T-helper 9 cell (primary cell): ENCODE results near the gene SDK1.
"Not testable (repeated sequence)": the region's sequence is repeated elsewhere in the genome, so short reads cannot be mapped to it uniquely, and the experiment has no call there.

ENCODE experiments used
- DNase-seq: peaks from one replicate; pipeline ENCODE4 v3.0.0-alpha.2; 2020

The SDK1 gene

DNA sequence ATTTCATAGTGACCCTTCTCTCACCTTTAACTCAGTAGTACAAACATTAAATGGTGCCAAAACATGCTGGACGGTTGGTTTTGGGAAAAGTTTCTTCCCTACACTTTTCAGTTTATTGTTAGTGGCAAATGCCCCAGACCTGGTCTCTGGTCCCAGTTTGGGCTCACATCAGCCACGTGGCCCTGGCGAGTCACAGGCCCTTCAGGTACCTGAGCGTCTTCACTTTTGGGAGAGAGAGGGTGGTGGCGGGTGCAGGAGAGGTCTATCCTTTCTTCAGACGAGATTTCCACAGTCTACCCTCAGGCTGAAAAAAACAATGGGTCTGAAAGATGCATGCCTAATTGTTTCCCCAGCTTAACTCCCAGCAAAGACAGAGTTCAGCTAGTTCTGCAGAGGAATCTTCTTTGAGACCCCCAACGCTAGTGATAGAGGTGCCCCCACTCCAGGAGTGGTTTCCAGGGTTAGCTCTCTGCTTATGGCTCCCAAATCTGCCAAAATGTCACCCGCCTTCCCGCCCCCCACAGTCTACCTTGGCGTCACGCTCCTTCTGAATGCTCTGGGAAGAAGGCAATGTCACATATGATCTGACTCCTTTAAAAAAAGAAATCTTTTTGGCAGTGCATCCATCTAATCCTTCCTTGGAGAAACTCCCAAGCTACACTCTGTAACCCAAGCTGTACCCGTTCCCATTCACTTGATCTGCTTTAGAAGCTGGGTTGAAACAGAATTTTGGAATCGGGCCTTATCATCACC lies 996.3 kb downstream of the SDK1 start:
- DNase-seq, result no peak

DNA sequence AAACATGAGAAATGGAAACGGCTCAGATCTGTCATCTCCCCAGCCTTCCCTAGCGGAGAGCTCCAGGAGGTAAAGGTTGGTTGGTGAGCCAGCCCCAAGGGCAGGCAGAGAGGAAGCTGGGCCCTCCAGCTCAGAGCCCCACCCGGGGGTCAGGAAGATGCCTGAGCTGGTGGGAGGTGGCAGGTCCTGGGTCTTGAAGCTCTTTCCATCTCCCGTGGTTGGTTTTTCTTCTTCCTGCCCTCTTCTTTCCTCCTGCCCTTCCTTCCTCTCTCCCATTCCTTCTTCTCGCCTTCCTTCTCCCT lies 996.8 kb downstream of the SDK1 start:
- DNase-seq, result no peak

DNA sequence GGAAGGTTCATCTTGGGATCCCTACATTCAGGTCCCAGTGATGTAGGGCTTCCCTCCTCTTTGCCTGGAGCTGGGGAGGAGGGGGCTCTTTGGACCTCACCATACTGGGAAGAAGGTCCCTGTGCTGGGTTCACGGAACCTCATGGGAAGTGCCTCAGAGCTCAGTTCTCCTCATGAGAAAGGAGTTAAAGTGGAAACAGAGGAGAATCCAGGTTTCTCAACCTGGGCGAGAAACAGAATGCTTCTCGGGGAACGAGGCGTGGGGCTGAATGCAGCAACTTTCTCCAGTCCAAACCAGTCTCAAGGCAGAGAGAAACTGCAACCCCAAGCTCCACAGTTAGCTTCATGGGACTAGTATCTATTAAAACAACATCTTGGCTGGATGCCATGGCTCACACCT lies 998.4 kb downstream of the SDK1 start:
- DNase-seq, result no peak

DNA sequence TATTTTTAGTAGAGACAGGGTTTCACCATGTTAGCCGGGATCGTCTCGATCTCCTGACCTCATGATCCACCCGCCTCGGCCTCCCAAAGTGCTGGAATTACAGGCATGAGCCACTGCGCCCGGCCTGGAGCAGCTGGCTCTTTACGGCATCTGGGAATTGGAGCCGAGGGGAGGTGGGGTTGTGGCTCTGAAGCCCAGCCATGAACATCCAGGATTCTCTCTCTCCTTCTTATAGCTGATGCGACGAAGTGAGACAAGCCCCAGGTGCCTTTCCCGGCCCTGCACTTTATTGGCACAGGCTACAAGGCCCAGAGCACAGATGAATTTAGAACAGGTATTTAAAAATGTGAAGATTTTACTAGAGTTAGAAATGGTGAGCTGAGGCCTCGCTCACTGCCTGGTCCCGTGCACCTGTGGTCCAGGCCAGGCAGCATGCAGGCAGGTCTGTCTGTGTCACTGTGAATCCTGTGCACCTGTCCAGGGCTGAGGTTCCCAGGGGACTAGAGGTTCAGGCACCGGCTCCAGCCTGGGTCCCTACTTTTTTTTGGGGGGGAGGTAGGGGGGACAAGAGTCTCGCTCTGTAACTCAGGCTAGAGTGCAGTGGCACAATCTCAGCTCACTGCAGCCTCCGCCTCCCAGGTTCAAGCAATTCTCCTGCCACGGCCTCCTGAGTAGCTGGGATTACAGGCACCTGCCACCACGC lies 1001.3 kb downstream of the SDK1 start:
- DNase-seq, result no peak

DNA sequence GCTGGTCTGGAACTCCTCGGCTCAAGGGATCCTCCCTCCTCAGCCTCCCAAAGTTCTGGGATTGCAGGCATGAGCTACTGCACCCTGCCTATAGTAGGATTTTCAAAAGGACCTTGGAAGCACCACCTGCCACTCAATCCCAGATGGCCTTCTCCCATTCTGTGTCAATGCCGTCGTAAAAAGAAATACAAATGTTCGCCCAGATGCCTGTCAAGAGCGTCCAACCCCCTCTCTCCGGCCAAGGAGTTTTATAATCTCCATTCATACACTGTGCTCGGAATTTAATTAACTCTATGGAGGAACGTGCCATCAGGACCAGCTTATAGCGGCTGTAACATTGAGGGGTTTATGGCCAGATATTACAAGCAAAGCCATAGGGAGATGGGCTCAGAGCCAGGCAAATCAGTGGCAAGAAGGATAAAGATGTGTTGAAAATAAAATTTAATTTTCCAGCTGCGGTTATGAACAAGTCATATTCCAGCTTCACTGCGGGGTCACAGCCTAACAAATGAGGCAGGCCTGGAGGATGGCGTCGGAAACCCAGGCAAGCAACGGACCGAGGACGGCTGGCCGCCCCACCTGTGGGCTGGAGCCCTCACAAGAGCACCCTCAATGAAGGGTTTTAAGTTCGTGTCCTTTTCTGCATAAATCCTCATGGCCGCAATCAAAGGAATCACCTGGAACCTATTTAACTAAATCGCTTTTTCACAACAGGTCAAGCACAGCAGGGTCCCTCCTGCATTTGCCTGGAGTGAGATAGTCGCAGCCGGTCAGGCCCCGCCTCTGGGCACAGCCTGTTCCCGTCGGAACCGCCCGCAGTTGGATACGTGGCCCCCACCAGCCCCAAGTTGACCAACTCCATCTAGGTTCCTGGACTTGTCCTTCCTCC lies 1006.5 kb downstream of the SDK1 start:
- DNase-seq, result no peak

DNA sequence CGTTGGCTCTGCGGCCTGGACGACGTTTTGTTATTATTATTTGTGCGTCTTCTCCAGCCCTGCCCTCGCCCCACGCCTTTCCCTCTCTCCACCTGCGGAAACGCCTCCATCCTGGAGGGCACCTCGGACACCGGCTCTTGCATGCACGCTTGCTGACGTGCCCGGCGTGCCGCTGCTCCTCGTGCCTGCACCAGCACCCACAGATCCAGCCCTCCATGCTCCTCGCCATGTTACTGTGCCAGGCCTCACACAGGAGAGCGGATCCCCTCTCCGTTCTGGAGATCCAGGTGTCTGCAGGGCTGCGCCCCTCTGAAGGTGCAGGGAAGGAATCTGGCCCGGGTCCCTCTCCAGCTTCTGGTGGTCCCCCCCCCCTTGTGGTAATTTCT lies 1007.1 kb downstream of the SDK1 start:
- no peak for DNase-seq

DNA sequence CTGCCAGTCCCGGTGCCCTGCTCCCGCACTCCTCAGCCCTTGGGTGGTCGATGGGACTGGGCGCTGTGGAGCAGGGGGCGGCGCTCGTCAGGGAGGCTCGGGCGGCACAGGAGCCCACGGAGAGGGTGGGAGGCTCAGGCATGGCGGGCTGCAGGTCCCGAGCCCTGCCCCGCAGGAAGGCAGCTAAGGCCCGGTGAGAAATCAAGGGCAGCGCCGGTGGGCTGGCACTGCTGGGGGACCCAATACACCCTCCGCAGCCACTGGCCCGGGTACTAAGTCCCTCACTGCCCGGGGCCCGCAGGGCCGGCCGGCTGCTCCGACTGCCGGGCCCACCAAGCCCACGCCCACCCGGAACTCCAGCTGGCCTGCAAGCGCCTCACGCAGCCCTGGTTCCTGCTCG lies 1012.9 kb downstream of the SDK1 start:
- DNase-seq, result not testable (repeated sequence)

DNA sequence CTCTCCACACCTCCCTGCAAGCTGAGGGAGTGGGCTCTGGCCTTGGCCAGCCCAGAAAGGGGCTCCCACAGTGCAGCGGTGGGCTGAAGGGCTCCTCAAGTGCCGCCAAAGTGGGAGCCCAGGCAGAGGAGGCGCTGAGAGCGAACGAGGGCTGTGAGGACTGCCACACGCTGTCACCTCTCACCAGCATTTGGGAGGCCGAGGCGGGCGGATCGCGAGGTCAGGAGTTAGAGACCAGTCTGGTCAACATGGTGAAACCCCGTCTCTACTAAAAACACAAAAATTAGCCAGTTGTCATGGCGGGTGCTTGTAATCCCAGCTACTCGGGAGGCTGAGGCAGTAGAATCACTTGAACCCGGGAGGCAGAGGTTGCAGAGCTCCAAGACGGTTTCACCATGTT lies 1013.3 kb downstream of the SDK1 start:
- DNase-seq, result not testable (repeated sequence)
